Smooth muscle cell of the pulmonary artery (primary cell): Measurements from ENCODE around the gene RBMXL3. TPM values are rescaled to one million over a fixed set of nuclear protein-coding genes. Genes with fewer than 3 reads are reported as not detected.

Experiments used
- total RNA-seq: library from RNA; depleted of rRNA; stranded (reverse); fragments of >200 nt; gene quantifications from 2 replicates; pipeline ENCODE4 v1.2.3, GENCODE V29; 2014

RBMXL3 gene
- total RNA-seq, result not detected in 2 replicates

GRCh38 chrX:115189110-115189509, at the start of gene RBMXL3:
Gene RBMXL3 (plus strand): TSS chrX:115189410. CDS start chrX:115189442, 32 bp downstream.

GRCh38 chrX:115233497-115234455, 44.6 kb downstream of the RBMXL3 start, which contains the start of gene LRCH2:
Gene LRCH2 (minus strand): TSS chrX:115234096. CDS start chrX:115234041, 55 bp downstream.

Other genes starting within 250 kb of the RBMXL3 start
- 102 and 123 TPM in 2 replicates for gene IL13RA2, start 171.8 kb upstream of the RBMXL3 start, total RNA-seq
- gene LRCH2, start 44.7 kb downstream of the RBMXL3 start, total RNA-seq, result 10.9 and 11.7 TPM in 2 replicates
- not detected in 2 replicates for gene LUZP4, start 100.3 kb downstream of the RBMXL3 start, total RNA-seq